T-helper 2 cell (primary cell): ENCODE data around the gene GPR50.

Source experiments
- DNase-seq, 5 experiments: peaks; one replicate each; pipeline versions ENCODE4 v3.0.0 to v3.0.0-alpha.2; 2012 to 2022
- total RNA-seq, 2 donors: gene quantifications; one replicate each; lab custom pipeline; 2026; lab: John Stamatoyannopoulos, UW

GPR50 gene
- 0 to 0.34 reads per million in 2 donors for total RNA-seq

DNA sequence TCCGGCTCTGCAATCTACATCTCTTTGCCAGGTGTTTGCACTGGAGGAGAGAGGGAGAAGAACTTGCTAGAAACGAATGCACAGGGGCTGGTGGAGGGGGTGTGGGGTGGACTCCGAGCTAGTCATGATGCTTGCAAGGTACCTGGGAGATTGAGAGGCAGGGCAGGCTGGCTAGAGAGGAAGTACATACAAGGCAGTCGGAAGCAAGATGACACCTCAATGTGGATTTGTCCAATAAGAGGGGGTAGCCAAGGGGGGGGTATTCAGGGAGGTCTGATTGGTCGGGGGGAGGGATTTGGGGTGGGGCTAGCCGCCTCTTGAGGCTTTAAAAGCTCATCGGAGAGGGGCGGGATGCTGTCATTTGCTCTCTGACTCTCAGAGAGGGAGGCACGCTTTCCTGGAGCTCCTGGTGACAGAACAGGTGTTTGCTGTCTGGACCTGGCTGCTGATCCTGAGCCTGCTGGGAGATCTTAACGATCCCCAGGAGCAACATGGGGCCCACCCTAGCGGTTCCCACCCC lies at the start of gene GPR50:
Gene GPR50 (plus strand): TSS at position 354 of the 520 bp plus-strand sequence. CDS start 138 bp downstream, at position 492.
- DNase-seq: no peak

DNA sequence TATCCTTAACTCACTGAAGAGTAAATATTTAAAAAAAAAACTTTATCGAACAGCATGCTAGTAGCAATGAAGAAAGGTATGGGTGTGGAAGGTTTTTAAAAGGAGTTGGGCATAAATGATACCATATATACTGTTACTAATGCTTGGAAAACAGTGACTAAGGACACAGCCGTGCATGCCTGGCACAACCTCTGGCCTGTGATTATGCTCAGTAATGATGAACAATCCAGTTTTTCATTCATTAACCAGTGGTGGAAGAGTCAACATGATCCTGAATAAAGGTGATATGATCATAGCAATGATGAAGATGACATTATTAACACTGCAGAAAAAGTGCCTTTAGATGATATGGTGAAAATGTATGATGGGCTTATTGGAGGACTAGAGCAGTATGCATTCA lies 43.9 kb upstream of the GPR50 start:
- DNase-seq: no peak

DNA sequence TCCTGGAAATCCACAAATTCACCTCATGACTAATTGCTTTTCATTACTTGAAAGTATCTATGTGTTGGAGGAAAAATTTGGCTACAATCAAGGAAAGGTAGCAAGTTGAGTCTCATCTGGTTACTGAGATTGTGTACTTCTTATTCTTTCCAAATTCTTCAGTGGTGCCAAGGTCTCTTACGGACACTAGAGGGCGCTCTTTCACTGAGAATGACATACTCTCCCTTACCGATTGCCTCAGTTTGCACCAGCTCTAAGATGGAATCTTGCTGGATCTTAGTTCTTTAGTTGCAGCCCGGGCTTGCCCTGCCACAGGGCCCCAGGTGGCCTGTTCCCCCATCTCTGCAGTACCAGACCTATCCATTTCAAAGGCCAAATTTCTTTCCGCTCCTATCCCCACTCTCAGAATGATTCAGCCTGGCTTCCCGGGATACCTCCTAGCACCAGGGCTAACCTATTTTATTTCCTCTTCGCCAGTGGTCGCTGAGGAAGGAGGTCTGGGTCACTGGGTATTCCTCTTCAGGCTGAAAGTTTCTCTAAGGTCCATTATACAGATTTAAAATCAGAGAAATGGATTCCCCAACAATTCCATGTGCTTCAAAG lies 24.6 kb upstream of the GPR50 start:
- DNase-seq: peak in 2 of 5 experiments; percentile 9 to 49

DNA sequence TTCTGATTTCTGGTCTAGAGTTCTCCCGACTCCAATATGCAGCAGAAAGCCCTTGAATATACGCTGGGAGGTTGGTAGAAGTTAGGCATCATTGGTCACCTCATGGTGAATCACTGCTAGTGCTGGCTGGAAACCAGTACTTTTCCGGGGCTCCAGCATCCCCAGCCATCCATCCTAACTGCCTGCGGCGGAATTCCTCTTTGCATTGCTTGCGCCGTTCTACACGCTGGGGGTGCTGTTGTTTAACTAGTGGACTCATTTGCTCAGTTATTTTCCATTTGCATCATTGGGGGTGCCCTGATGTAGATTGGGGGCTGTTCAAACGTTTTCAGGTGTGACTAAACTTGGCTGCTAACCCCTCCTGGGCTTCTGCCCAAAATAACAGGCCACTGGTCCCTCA lies 23.3 kb upstream of the GPR50 start:
- DNase-seq: no peak

DNA sequence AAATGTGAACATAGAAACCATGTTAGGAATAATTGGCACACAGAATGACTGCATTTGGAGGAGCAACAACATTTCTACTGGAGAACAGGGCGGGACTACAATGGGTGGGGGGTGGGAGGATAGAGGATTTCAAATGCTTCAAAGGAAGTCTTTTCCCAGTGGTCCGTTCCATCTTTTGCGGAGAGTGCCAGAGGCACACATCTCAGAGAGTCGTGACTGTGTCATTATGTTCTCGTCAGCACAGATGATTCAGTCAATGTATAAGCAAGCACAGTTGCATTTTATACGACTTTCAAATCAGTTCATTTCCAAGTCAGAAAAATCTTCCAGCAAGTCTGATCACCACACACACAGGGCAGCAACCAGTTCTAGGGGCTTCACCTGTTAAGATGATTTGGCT lies 22.7 kb upstream of the GPR50 start:
- no peak for DNase-seq

DNA sequence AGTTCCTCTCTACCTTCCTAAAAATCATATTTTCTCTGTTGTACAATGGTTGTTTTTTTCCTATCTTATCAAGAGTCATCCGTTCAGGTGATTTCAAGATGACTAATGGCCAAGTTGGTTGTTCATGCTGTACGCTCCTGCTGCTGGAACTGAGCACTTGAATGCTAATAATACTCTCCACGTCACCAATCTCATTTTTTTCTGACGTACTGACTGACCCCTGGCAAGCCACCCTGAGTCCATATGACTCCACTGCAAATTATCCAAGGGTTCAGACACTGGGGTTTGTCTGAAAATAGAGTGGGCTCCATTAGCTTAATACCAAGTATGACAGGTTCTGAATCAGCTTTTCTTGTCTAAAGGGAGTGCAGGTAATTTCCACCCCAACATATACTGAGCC lies 21.1 kb upstream of the GPR50 start:
- DNase-seq: no peak

DNA sequence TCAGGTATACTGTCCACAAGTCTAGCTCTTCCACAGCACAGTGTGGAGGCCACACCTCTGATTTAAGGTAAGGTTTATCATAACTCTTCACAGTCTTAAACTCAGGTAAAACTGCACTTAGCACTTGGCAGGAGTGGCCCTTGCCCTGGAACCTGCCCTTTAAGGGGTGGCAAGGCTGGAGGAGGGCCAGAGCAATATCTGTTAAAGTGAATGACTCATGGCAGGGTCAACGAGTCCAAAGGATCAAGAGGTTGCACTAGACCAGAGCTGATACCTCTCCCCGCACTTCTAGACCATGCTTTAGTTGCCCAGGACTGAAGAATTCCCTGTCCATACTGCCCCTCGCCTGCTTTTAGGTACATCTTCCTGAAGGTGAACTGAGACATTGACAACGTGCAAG lies 14.7 kb upstream of the GPR50 start:
- no peak for DNase-seq

DNA sequence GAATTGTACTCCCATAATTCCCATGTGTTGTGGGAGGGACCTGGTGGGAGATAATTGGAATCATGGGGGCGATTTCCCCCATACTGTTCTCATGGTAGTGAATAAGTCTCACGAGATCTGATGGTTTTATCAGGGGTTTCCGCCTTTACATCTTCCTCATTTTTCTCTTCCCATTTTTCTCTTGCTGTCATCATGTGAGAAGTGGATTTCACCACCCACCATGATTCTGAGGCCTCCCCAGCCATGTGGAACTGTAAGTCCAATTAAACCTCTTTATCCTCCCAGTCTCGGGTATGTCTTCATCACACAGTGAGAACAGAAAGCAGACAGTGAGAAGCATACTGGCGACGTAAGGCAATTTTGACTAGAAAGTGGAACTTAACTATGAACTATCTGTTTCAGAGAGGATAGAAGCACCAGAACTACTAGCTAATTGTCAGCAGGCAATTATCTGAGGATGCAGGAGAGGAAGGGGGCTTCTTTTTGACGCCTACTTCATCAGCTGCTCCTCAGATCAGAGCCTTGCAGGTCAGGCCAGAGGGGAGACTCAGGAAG lies 8.5 kb upstream of the GPR50 start:
- no peak for DNase-seq

DNA sequence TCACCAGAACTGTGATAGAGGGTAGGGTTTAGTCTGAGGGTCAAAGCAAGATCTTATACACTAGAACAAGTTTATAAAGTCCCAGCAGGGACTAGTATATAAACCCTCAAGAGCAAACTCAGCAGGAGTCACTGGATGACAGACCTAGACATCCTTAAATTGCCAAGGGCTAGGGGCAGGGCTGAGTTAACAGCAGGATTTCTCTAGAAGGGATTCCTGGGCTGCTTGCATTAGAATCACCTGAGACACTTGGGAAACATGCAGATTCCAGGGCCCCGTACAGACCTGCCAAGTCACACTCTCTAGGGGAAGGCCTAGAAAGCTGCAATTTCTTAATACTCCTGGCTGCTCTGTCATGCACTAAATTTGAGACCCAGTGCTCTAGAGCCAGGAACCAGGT lies 6.6 kb upstream of the GPR50 start:
- DNase-seq: no peak

DNA sequence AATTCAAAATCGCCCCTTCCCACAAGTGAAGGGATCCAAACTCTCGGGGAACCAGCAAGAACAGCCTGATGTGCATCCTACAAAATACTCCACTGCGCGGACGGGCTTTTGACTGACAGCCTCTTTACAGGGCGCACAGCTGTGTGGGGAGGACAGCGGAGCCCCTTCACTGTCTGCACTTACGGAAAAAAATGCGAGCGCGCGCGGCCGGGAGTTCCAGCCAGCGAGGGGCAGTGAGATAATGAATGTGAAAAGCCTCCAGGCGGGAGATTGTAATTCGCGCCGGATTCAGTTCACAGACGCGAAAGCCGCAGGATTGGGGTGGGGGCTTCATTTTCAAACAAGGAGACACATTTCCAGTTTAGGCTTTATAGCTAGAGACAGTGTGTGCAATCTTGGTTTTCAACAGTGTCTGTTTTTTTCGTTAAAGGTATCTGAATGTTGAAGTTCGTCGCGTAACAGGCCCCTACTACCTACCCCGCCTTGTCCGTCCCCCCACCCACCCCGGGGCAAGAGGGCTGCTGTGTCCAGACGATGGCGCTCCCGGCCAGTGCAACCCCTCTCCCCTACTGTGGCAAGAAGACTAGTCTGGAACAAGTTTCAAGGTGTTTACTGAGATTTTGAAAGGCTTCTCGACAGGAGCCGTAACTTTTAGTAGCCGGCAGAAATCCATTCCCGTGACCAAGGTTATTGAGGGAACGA lies 1.7 kb upstream of the GPR50 start:
- no peak for DNase-seq

DNA sequence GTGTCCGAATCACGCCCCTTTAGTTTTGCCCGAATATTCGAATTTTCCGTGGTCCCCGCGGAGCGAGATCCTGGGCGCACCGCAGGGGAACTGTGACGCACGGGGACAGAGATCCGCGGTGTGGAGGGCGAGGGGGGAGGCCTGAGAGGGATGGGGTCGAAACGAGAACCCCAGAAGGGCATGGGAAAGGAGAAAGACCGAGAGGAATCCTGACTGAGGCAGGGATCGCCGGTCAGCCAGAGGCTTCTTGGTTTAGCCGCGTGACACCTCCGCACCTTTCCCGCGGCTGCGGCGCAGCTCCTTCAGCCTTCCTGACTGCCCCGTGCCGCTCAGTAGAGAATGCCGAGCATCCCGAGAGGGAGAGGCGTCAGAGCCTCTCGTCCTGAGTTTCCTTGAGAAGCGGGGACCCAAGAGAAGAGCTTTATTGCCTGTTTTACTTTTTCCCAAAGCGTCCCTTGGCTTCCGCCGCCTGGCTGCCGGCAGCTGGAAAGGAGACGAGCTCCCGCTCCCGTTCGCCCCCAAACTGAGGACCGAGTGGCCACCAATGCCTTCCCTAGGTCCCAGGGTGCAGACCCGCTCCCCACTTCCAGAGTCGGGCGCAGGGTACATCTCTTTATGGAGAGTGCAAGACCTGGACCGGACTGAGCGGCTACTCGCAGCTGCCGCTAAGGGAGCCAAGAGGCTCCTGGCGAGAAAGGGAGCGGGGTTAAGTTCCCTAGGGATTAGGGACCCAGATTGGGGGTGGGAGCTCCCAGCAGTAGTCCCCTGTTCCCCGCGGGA lies 911 bp upstream of the GPR50 start:
- no peak for DNase-seq

DNA sequence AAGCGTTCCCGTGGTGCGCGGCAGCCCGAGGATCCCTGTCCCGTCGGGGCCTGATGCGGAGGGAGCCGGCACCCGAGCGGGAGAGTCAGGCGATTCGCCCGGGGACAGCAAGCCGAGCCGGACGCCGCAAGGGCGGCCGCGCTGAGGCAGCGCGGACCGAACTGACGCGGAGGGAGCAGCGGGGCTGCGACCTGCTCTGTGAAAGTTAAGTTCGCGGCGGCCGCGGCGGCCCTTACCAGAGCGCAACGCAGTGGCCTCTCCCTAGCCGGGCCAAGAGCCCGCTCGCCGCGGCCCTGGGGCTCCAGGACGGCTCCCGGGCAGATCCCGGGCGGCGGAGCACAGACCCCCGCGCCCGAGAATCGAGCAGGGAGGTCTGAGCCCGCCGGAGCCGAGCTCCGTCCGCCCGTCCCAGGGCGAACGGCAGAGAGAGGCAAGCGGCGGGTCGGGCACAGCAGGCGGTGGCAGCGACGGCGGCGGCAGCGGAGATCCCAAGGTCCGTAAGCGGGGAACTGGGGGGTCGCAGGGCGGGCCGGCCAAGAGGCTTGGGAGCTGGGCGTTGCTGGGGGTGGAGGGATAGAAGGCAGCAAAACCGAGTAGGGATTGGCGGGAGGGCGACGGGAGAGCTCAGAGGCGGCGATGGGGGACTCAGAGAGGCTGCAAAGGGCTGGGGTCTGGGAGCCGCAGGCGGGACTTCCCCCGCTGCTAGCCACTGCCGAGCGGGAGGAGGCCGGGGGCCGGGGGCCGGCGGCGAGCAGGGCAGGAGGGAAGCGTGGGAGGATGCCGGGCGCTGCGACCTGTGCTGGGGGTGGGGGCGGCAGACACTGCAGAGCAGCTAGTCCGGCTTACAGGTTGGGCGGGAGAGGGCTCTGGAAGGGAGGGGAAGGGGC lies 1.0 kb downstream of the GPR50 start:
- DNase-seq: no peak

DNA sequence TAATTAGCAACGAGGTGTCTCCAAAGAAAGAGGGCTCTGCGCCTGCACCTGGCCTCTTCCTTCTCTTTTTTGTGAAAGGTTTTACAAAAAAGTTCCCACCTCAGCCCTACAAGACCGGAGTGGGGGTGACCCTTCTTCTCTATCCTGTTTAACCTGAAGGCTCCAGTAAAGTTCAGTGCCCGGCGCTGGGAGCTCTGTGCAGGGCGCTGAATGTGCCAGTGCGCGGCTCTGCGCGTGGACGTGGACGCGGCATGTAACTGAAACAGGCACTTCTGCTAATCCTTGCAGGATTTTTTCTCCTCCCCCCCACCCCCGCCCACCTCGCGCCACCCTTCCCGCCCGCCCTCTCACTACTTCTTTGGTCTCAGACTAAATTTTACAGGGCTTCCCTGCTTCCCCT lies 2.4 kb downstream of the GPR50 start:
- DNase-seq: no peak

DNA sequence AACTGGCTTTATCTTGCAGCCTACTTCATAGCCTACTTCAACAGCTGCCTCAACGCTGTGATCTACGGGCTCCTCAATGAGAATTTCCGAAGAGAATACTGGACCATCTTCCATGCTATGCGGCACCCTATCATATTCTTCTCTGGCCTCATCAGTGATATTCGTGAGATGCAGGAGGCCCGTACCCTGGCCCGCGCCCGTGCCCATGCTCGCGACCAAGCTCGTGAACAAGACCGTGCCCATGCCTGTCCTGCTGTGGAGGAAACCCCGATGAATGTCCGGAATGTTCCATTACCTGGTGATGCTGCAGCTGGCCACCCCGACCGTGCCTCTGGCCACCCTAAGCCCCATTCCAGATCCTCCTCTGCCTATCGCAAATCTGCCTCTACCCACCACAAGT lies 4.0 kb downstream of the GPR50 start:
- DNase-seq: no peak

DNA sequence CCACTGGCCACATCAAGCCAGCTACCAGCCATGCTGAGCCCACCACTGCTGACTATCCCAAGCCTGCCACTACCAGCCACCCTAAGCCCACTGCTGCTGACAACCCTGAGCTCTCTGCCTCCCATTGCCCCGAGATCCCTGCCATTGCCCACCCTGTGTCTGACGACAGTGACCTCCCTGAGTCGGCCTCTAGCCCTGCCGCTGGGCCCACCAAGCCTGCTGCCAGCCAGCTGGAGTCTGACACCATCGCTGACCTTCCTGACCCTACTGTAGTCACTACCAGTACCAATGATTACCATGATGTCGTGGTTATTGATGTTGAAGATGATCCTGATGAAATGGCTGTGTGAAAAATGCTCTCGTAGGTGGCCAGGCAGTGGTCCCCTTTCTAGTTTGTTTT lies 4.7 kb downstream of the GPR50 start:
- no peak for DNase-seq

DNA sequence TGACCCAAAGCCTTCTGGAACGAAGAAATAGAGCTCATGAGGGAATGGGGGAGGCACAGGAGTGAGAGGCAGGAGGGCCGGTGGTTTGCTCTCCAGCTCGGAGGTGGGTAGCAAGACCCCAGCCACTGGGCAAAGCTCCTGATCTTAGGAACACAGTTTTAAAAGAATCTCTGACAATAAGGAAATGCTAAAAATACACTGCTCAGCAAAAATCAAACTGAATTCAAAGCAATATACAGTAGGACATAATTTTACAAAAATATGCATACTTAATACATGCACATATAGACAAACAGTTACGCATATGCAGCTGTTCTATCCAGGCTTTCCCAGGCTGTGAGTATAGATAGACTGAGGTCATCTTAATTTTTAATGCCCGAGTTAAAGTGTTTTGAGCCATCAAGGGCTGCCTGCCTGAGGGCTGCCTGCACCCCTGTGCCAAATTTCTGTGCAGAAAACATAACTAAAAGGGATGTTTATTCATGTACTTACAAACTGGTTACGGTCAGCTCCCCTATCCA lies 6.9 kb downstream of the GPR50 start:
- DNase-seq: no peak

DNA sequence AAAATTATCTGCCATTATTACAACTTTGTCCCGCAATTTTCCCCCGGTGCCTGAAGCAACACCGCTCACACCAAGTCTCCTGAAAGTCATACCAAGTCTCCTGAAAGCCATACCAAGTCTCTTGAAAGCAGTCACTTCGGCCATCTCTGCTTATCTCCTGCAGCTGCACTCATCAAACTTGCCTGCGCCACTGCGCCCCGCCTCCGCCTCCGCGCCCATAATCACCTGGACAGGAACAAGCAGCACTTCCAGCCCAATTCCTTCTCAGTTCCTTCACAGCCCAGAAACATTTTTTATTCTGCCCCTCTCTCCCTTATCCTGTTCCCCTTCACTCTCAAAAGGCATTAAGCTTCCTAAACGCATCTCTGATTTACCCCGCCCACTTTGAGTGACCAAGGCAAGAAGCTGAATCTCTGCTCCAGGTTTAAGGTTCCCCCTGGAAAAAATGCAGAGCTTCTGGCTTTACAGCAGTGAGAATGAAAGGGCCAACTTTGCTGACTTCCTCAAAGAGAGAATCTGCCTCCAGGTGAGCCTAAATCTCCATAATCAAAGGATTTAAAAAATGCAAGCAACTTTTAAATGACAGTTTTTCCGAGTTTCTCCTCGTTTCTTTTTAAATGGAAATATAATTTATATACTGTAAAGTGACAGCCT lies 7.7 kb downstream of the GPR50 start:
- no peak for DNase-seq

DNA sequence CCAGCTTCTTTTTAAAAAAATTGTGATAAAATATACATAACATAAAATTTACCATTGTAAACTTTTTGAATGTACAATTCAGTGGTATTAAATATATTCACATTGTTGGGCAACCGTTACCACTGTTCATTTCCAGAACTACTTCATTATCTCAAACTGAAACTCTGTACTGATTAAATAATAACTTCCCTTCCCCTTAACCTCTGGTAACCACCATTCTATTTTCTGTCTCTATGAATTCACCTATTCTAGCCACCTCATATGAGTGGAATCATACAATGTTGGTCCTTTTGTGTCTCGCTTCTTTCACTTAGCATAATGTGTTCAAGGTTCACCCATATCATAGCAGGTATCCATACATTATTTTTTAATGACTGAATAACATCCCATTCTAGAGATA lies 8.3 kb downstream of the GPR50 start:
- no peak for DNase-seq

DNA sequence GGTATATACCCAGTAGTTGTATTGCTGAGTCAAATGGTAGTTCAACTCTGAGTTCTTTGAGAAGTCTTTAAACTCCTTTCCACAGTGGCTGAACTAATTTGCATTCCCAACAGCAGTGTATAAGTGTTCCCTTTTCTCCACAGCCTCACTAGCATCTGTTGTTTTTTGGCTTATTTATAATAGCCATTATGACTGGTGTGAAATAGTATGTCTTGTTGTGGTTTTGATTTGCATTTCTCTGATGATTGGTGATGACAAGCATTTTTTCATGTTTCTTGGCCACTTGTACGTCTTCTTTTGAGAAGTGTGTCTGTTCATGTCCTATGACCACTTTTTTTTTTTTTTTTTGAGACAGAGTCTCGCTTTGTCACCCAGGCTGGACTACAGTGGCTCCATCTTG lies 30.5 kb downstream of the GPR50 start:
- DNase-seq: no peak

DNA sequence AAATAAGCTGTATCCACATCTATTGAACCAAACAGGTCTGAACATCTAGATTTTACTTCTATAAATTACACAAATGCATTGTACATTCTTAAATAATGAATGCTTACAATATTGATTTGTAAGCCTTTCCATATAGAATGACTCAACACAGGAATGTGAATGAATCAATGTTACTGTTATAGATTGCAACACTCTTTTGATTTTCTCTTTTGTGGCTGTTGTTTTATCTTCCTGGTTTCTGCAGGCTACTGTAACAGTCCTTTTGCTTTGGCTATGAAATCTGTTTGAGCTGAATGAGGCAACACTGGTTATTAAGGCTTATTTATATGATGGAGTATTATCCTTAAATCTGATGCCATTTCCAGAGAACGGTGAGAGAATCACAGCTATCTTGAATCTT lies 49.5 kb downstream of the GPR50 start:
- no peak for DNase-seq

DNA sequence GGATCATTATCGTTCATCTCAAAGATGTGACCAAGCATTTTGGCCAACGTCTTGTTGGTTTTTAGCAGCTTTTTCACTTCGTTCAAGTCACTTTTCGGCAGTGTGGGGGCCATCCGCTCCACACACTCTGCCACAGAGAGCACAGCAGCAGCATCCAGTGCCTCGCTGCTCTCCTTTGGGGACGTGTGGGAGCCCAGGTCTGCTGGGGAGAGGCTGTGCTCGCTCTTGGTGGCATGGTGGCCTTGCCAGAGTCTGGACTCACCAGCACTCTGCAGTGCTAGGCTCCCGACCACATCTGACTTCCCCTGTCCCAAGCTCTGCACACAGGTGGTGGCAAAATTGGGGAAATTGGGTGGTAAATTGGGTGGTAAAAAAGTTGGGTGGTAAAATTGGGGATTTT lies 50.6 kb downstream of the GPR50 start:
- DNase-seq: no peak

DNA sequence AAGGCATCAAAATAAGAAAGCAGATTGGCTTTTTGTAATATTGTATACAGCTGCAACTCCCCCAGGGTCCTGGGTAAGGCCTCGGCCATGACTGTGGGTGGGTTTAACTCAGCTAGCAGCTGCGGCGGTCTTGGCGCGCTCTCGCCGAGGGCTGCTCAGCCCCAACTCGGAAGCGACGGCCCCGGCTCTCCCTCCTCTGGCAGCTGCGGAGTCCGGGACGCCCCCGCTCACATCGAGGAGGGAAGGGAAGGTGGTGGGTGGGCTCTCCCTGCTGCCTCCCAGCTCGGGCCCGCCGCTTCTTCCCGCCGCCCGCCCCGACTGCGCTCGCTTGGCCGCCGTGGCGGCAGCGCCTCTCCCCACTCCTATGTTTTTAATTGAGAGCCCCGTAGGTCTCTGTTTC lies 51.2 kb downstream of the GPR50 start:
- no peak for DNase-seq
